ENCODE results near the gene PUS10.
"Not testable (repeated sequence)": the region's sequence is repeated elsewhere in the genome, so short reads cannot be mapped to it uniquely, and the experiment has no call there.

The PUS10 gene, protein sequence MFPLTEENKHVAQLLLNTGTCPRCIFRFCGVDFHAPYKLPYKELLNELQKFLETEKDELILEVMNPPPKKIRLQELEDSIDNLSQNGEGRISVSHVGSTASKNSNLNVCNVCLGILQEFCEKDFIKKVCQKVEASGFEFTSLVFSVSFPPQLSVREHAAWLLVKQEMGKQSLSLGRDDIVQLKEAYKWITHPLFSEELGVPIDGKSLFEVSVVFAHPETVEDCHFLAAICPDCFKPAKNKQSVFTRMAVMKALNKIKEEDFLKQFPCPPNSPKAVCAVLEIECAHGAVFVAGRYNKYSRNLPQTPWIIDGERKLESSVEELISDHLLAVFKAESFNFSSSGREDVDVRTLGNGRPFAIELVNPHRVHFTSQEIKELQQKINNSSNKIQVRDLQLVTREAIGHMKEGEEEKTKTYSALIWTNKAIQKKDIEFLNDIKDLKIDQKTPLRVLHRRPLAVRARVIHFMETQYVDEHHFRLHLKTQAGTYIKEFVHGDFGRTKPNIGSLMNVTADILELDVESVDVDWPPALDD

GRCh38 chr2:61017556-61018317 is at the start of gene PUS10, which contains the start of gene PEX13:
Gene PUS10, minus strand, starts transcription at chr2:61018255. Its CDS starts 6,365 bp downstream, at chr2:61011890.
Gene PEX13, plus strand, starts transcription at chr2:61017720. Its CDS starts 40 bp downstream, at chr2:61017760.
- DNase-seq: peak in 12 of 14 donors; percentile 60 to 97 (median 90)

DNA sequence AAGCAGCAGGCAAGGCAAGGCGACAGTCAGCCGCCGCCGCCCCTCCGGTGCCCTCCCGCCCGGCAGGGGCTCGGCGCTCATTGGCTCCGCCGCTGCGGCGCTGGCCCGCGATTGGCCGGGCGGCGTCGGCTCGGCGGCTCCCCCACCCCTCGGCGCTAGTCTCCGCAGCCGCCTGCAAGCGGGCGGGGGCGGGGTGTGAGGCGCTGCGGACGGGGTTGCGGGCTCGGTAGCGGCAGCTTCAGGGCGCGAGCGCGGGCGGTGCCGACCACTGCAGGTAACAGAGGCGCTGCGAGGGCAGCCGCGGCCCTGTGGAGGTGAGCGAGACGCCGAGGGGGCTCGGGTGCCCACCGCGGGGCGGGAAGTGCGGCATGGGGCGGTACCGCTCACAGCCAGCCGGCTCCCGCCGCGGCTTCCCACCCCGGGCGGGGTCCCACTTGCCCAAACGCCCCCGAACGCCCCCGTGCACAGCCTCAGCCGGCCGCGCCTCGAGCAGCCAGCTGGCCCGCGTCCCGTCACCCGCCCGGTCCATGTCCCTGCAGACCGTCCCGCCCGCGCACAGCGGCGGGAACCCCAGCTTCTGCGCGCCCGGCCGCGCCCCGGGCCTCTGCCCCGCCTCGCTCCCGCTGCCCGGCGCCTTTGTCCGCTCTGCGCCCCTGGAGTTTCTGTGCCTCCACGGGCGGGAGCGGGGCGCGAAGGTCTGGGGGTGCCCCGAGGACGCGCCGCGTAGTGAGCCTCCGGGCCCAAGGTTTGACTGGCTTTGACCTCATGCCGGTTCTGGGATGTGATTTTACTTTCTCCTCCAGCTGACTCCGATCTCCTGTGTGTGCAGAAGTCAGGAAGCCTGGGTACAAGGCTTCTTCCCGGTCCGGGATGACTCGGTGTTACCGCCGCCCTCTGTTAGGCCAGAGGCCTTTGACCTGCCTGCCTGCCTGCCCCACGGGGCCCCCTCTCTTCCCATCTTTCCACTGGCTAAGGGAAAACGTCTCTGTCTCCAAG is 48.0 kb upstream of the PUS10 start, which contains the start of gene SANBR:
SANBR (plus strand) TSS at position 158 of the 996 bp plus-strand sequence. CDS start 4,480 bp downstream, outside the sequence.
- peak; percentile 19 to 95 (median 78) for DNase-seq

DNA sequence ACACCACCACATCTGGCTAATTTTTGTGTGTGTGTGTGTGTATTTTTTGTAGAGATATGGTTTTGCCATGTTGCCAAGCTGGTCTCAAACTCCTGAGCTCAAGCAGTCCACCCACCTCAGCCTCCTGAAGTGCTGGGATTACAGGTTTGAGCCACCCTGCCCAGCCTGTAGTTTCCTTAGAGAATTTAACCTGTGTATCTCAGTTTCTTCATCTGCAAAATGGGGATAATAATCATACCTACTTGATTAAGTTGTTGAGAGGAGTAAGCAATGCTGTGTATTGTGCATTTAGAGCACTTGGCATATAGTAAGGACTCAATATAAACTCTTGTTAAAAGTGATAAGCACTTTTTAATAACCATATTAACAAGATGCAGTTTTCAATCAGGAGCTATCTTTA is 41.3 kb upstream of the PUS10 start:
- DNase-seq: no peak

DNA sequence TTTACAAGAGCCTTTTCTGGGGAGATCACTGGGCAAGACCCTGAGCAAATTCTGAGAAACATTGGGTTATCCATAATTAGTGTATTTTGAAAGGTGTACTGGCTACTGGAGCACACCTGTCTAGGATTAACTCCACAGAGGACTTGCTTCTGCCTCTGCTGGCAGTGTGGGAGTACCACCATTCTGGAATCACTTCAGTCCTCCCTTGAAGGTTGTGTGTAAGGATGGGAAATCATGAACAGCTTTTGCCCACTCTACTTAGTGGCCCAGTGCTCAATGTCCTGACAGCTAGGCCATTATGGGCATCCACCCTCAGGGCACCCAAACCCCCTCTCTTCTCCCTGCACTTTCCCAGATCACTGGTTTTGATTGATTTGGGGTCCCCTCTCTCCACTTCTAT is 39.5 kb upstream of the PUS10 start:
- no peak for DNase-seq

GRCh38 chr2:61055557-61055956 is 37.5 kb upstream of the PUS10 start:
- DNase-seq: no peak

DNA sequence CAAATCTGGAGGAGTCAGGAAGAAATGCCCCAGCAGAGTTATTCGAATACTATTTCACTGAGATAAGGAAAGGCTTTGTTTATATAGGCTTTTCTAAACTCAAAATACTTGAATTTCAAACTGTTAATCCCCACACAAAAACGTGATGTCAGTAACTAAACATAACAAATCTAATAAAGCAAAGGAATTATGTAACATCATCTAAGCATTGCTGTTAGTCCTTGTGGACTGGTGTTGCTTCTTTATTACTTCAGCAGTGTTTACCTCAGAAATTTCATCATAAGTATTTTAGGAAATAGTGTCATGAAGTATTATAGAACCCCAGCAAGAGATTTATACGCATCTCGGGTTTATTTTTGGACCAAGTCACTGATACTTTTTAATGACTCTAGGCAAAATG is 27.9 kb upstream of the PUS10 start:
- no peak for DNase-seq

DNA sequence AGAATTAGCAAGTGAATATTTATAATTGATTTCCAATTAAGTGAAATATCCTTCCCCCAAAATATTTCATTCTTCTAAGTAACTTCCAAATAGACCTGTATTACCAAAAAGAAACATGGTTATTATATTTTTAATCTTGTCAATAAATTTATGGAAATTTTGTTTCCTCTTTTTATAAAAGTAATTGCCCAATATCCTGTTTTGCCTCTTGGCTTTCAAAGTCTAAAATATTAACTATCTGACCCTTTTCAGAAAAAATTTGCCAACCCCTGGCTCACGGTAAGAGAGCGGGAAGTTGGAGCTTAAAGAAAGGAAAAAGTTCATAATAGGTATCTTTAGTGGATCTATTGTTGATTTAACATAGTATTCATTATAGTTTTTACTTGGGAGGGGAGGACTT is 27.2 kb upstream of the PUS10 start:
- no peak for DNase-seq

GRCh38 chr2:61044636-61045035 is 26.6 kb upstream of the PUS10 start:
- no peak for DNase-seq

GRCh38 chr2:61042807-61043206 is 24.8 kb upstream of the PUS10 start:
- no peak for DNase-seq

GRCh38 chr2:61036643-61037042 is 18.6 kb upstream of the PUS10 start:
- not testable (repeated sequence) for DNase-seq

DNA sequence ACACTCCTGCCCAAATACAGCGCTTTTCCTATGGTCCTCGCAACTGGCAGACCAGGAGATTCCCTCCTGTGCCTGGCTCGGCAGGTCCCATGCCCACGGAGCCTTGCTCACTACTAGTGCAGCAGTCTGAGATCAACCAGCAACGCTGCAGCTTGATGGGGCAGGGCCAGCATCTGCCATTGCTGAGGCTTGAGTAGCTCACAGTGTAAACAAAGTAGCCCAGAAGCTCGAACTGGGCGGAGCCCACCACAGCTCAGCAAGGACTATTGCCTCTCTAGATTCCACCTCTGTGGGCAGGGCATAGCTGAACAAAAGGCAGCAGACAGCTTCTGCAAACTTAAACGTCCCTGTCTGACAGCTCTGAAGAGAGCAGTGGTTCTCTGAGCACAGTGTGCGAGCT is 16.5 kb upstream of the PUS10 start:
- not testable (repeated sequence) for DNase-seq

GRCh38 chr2:61029533-61029932 is 11.5 kb upstream of the PUS10 start:
- DNase-seq: no peak

- DNase-seq: no peak
Observed at GRCh38 chr2:61023670-61024069, 5.6 kb upstream of the PUS10 start.

DNA sequence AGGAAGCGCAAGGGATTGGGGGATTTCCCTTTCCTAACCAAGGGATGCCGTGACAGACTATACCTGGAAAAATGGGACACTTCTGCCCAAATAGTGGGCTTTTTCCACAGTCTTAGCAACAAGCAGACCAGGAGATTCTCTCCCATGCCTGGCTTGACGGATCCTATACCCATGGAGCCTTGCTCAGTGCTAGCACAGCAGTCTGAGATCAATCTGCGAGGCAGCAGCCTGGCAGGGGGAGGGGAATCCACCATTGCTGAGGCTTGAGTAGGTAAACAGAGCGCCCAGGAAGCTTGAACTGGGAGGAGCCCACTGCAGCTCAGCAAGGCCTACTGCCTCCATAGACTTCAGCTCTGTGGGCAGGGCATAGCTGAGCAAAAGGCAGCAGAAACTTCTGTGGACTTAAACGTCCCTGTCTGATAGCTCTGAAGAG is 3.2 kb upstream of the PUS10 start:
- DNase-seq: no peak

GRCh38 chr2:61018798-61019197 is 743 bp upstream of the PUS10 start:
- DNase-seq: no peak

GRCh38 chr2:61018318-61018755 is 282 bp upstream of the PUS10 start:
- no peak for DNase-seq

DNA sequence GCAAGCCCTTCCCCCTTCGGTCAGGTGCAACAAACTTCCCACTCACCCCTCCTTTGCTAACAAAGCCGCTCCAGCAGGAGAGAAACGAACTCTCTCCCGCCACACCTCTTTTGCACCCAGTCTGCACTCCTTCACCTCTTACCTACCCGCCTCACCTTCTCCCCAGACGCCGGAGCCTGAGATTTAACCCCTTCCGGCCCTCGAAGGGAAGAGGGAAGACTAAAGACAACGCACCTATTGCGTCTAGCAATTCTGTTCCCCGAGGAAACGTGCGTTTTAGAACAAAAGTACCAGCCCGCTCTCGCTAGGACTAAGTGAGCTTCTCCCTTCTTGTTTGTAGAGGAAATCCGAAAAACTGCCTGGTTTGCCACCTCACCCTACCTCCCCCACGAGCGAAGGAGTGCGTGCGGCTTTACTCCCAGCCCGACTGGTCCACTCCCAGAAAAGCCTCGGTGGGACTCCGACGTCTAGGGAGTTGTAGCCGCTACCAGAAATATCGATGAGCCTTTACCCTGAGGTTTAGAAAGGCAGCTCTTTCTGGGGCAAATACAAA is 976 bp downstream of the PUS10 start:
- DNase-seq: peak; percentile 48 to 97 (median 88)

DNA sequence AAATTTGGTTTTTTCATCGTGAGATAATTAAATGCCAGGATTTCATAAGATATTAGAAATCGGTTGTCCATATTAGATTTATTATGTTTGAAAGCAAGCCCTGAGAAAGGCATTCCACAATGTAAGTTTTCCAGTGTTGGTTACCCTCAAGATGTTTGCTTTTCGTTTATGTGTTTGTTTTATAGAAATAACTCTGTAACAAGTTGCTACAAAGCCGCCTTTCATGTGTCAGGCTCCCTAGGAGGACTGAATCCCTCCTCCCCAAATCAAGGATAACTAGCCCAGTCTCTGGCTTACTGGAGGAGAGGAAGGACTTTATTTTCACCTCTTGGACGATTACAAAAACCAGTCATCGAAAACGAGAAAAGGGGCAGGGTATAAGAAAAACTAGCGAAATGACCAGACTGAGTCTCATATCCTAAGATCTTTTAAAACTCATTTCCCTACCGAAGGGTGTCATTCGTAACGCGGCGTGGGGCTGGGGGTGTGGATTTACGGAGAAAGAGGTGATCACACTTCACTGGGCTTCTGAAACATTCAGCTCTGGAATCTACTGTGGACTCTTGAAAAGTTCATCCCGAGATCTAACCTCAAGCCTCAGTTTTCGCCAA is 1.6 kb downstream of the PUS10 start:
- DNase-seq: peak in 1 of 14 donors; percentile 36

DNA sequence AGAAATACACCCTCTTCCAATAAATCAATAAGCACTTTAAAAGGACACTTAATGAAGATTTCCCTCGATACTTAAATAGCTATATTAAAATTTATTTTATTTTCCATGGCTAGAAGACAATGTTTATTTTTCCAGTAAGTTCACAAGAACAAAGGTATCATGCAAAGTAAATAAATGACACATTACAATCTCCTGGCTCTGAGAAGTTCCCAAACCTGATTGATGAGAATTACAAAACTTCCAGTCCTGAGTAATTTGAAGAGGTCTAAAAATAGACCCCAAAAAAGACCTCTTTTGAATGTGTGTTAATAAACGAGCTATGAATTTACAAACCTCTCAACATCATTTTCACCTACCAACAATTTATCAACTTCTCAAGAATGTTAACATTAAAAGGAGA is 2.1 kb downstream of the PUS10 start:
- no peak for DNase-seq

DNA sequence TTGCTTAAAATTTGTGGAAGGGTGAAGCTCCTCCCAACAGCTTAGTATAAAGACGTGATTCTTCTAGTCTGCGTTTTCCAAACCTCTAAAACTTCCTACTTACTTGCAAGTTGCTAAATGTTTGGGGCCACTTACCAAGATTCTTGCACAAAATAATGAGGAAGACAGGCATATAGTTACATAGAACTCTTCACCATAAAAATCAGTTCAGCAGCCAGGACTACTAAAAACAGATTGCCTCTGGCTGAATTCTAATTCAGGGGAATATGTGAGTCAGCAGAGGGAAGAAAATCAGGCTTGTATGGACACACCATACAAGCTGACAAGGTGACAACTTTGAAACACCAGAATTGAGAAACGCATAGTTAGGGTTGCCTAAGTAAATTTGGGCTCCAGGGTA is 3.3 kb downstream of the PUS10 start:
- no peak for DNase-seq

DNA sequence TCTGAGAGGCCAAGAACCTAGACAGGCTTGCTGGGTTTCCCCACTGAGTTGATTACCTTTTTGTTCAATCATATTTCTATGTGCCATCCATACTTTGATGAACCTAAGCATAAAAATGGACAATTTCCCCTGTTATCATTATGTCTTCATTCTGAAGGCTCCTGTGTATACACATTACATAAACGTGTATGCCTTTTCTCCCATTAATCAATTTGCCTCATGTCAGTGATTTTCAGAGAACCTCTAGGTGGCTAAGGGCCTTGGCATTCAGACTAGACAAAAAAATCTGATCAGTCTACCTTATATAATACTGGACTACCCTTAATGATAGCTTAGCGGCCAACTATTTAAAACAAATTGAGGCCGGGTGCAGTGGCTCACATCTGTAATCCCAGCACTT is 4.7 kb downstream of the PUS10 start:
- DNase-seq: no peak

Measured in C1 segment of cervical spinal cord (tissue), 14 donors.